Stomach (tissue), 4 donors: ENCODE measurements around the gene IPO5.

ENCODE experiments used
- POLR2A ChIP-seq, 4 donors: fragments of 450-650 bp; IDR thresholded peaks; one replicate each; pipeline ENCODE4 v1.6.1; 2016; ENCODE audit warnings: antibody characterized with exemption in 4 of 4, control low read depth in 2 of 4, mild to moderate bottlenecking in 1 of 4, moderate library complexity in 1 of 4
- POLR2AphosphoS5 ChIP-seq, 3 donors: sonication (generic); formaldehyde crosslinking; IDR thresholded peaks; one replicate each; pipeline ENCODE4 v1.6.1; 2016; ENCODE audit warnings: antibody characterized with exemption in 3 of 3
- TF ChIP-seq, protein P1 (sequence below), 7 experiments: fragments of 450-650 bp in 4 of 7; fragments of 200-600 bp in 3 of 7; sonication (generic) in 3 of 7; IDR thresholded peaks; one replicate each; pipeline ENCODE4 v1.5.1; 2016 to 2019; ENCODE audit warnings: antibody characterized with exemption in 7 of 7, control low read depth in 2 of 7, mild to moderate bottlenecking in 1 of 7

DNA sequence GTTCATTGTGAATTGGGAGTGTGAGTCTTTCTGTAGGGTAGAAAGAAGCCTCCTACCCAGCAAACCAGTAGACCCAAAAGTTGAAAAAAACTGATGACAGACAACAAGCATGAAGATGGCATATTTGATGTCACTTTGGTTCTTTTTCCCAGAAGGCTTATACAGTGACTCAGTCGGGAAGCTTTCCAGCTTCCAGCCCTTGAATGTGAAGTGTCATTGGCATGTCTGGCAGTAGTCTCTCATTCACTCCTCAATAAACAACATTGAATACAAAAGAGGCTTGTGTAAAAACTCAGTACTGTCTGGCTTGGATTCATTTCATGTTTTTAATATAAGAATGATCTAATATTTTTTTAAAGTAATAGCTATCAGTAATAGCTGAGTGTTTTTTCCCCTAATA is 68.7 kb downstream of the IPO5 start:
- TF ChIP-seq, protein P1, sequence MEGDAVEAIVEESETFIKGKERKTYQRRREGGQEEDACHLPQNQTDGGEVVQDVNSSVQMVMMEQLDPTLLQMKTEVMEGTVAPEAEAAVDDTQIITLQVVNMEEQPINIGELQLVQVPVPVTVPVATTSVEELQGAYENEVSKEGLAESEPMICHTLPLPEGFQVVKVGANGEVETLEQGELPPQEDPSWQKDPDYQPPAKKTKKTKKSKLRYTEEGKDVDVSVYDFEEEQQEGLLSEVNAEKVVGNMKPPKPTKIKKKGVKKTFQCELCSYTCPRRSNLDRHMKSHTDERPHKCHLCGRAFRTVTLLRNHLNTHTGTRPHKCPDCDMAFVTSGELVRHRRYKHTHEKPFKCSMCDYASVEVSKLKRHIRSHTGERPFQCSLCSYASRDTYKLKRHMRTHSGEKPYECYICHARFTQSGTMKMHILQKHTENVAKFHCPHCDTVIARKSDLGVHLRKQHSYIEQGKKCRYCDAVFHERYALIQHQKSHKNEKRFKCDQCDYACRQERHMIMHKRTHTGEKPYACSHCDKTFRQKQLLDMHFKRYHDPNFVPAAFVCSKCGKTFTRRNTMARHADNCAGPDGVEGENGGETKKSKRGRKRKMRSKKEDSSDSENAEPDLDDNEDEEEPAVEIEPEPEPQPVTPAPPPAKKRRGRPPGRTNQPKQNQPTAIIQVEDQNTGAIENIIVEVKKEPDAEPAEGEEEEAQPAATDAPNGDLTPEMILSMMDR (IDR thresholded peaks at IDR 0.05) = no peak
- TF ChIP-seq POLR2AphosphoS5 (IDR thresholded peaks at IDR 0.05) (no peak), POLR2A (IDR thresholded peaks at IDR 0.05) (no peak)
